AG20443 (cell line): ENCODE data around the gene CCNI.
"Not testable (repeated sequence)": the region's sequence is repeated elsewhere in the genome, so short reads cannot be mapped to it uniquely, and the experiment has no call there.

ENCODE experiments used
- DNase-seq: peaks from one replicate; pipeline ENCODE4 v3.0.0; 2012; ENCODE audit warnings: low spot score, mixed read lengths

The CCNI gene

GRCh38 chr4:77039796-77040195 is 36.0 kb downstream of the CCNI start:
- DNase-seq = no peak

- DNase-seq = no peak
These were observed 38.1 kb downstream of the CCNI start for GRCh38 chr4:77037736-77038135.

GRCh38 chr4:77037168-77037567 is 38.6 kb downstream of the CCNI start:
- not testable (repeated sequence) for DNase-seq

- peak; percentile 83 for DNase-seq
These were observed 39.6 kb downstream of the CCNI start for GRCh38 chr4:77036206-77036605.

GRCh38 chr4:77035153-77035552 is 40.6 kb downstream of the CCNI start:
- DNase-seq = no peak

GRCh38 chr4:77031544-77031943 is 44.2 kb downstream of the CCNI start:
- no peak for DNase-seq

GRCh38 chr4:77029757-77030156 is 46.0 kb downstream of the CCNI start:
- not testable (repeated sequence) for DNase-seq

GRCh38 chr4:77028246-77028645 is 47.5 kb downstream of the CCNI start:
- no peak for DNase-seq

- no peak for DNase-seq
These were observed 49.5 kb downstream of the CCNI start for GRCh38 chr4:77026322-77026704.

- peak; percentile 36 for DNase-seq
These were observed 50.0 kb downstream of the CCNI start for GRCh38 chr4:77025643-77026321.

- no peak for DNase-seq
These were observed 51.9 kb downstream of the CCNI start for GRCh38 chr4:77023920-77024319.

- DNase-seq = peak; percentile 78
These were observed 53.1 kb downstream of the CCNI start for GRCh38 chr4:77022560-77023179.

- peak; percentile 78 for DNase-seq
These were observed 54.1 kb downstream of the CCNI start for GRCh38 chr4:77021614-77022089.

- no peak for DNase-seq
These were observed 55.8 kb downstream of the CCNI start for GRCh38 chr4:77020017-77020416.

- peak; percentile 54 for DNase-seq
These were observed 60.4 kb downstream of the CCNI start for GRCh38 chr4:77015390-77015789.

- no peak for DNase-seq
These were observed 61.5 kb downstream of the CCNI start for GRCh38 chr4:77014256-77014655.

GRCh38 chr4:77012726-77013125 is 63.1 kb downstream of the CCNI start:
- DNase-seq = no peak

- DNase-seq = peak; percentile 69
These were observed 64.9 kb downstream of the CCNI start for GRCh38 chr4:77010841-77011354.

GRCh38 chr4:77009511-77010115 is 66.2 kb downstream of the CCNI start:
- DNase-seq = no peak

- DNase-seq = peak; percentile 60
These were observed 68.2 kb downstream of the CCNI start for GRCh38 chr4:77007358-77008230.

GRCh38 chr4:77006753-77007353 is 68.9 kb downstream of the CCNI start:
- DNase-seq = no peak

- DNase-seq = no peak
These were observed 72.4 kb downstream of the CCNI start for GRCh38 chr4:77003400-77003799.
